ENCODE results near the gene FAM186B. TPM values are rescaled to one million over a fixed set of nuclear protein-coding genes. Genes with fewer than 3 reads are reported as not detected.
"Not testable (repeated sequence)": the region's sequence is repeated elsewhere in the genome, so short reads cannot be mapped to it uniquely, and the experiment has no call there.

The FAM186B gene, protein sequence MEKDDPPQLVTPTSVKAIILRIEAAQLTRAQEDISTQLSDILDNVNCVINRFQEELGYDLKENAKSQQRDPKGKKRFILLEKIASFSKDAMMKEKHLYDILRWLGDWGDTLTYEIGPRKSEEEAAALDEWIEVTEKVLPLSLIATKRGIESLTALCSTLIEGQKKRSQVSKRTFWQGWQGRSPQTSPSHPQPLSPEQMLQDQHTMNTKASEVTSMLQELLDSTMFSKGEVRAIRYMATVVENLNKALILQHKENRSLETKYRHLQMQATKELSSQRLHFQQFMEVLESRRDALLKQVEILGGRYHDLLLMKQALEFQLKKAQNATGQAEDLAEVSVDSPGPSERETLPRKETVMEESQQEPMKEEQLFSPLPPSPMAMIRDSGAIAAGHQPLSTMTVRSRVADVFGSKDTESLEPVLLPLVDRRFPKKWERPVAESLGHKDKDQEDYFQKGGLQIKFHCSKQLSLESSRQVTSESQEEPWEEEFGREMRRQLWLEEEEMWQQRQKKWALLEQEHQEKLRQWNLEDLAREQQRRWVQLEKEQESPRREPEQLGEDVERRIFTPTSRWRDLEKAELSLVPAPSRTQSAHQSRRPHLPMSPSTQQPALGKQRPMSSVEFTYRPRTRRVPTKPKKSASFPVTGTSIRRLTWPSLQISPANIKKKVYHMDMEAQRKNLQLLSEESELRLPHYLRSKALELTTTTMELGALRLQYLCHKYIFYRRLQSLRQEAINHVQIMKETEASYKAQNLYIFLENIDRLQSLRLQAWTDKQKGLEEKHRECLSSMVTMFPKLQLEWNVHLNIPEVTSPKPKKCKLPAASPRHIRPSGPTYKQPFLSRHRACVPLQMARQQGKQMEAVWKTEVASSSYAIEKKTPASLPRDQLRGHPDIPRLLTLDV
- under 1 TPM; 0.23 to 0.78 (median 0.48) TPM for total RNA-seq
- polyA plus RNA-seq = under 1 TPM; 0.17 to 0.30 TPM
- long read RNA-seq, donor 1 = 0 reads
- long read RNA-seq, donor 2, partial matches to known transcripts = 0 of 1 reads
- long read RNA-seq, donor 2, other reads (novel, unspliced or antisense) = 1 of 1 reads
- long read RNA-seq, donor 3 = 0 reads

DNA sequence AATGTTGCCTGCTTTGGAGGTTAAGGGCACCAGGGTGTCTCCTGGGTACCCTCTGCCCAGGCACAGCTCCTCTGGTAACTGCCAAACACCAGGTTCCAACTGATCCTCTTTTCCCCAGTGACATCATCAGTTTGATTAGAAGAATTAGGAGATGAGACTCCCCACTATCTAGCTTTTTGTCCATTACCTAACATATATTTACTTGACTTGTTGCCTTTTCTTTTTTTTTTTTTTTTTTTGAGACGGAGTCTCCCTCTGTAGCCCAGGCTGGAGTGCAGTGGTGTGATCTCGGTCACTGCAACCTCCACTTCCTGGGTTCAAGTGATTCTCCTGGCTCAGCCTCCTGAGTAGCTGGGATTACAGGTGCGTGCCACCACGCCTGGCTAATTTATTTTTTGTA is at the start of gene FAM186B:
TSS of gene FAM186B (minus strand) at position 101 of the 400 bp plus-strand sequence. CDS start 162 bp downstream, outside the sequence.
- H3K4me3 ChIP-seq; H3K36me3 ChIP-seq; H3K27me3 ChIP-seq; ATAC-seq; intact Hi-C loops (cut with DNase I); H3K4me1 ChIP-seq; H3K27ac ChIP-seq; DNase-seq; H3K9me3 ChIP-seq: not testable (repeated sequence)
- 93 to 98% (median 95%) methylated on average over 4 of the region's 4 CpGs for WGBS, 4 donors

DNA sequence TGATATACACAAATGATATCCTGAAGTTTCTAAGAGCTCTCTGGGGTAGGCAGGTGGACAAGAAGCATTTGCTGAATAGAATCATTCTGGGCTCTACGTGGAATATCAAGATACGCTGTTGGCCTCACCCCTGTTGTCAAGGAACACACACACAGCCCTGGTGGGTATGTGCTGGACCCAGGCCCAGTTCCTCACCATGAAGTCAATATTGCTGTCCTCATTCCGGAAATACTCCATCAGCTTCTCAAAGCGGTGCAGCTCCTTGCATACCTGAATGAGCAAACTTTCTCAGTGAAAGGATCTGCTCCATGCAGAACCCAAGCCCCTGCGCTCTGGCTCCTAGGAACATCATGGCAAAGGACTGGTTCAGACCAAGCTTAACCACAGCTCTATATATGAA is 49.3 kb upstream of the FAM186B start:
- no peak for TF ChIP-seq POLR2A (IDR thresholded peaks at IDR 0.05)
- Histone ChIP-seq H3K4me3 (no peak overlapping the region), H3K36me3 (peaks cover 0 to 98% (median 81%) of the 10 kb centered on the region in 9 donors), H3K27ac (peak overlapping the region in 9 of 12 donors; percentile 43 to 86 (median 69)), H3K27me3 (no peaks in the 10 kb centered on the region), H3K4me1 (peaks cover 0 to 56% (median 33%) of the 10 kb centered on the region in 12 donors), H3K9me3 (no peaks in the 10 kb centered on the region)
- DNase-seq = peak in 1 of 5 donors; percentile 12
- no peak for ATAC-seq
- 57 to 80% (median 79%) methylated on average over 5 of the region's 5 CpGs for WGBS, 4 donors
- intact Hi-C loops (cut with DNase I) = no loop called here

DNA sequence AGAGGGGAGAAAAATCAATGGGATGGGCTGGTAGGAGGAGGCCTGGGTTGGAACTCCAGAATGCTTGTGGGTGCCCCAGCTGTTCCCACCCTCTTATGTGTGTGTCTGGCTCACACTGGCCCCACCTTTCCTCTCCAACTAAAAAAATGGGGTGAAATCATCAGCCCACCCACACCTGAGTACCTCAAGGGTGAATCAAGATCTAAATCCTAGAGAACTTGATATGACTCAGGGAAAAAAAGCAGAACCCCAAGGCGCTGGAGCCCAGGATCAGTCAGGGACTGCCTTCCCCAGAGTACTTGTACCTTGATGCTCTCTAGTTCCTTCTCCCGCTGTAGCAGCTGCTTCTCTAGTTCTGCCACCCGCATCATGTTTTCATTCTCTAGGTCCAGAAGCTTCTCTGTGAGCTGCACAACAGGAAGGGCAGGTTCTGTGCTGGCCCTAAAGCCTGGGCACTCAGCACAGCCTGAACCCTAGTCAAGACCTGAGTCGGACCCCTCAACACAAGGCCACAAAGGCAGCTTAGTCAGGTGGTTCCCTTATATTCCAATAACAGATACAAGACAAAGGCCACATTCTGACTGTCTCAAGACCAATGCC is 47.6 kb upstream of the FAM186B start:
- Histone ChIP-seq H3K27ac (no peak overlapping the region), H3K27me3 (no peaks in the 10 kb centered on the region), H3K4me3 (no peak overlapping the region), H3K9me3 (no peaks in the 10 kb centered on the region), H3K36me3 (peaks cover 0 to 99% (median 86%) of the 10 kb centered on the region in 9 donors), H3K4me1 (peaks cover 0 to 57% (median 34%) of the 10 kb centered on the region in 12 donors)
- WGBS, 4 donors = 90 to 96% (median 95%) methylated on average over 4 of the region's 4 CpGs
- TF ChIP-seq, protein P1, sequence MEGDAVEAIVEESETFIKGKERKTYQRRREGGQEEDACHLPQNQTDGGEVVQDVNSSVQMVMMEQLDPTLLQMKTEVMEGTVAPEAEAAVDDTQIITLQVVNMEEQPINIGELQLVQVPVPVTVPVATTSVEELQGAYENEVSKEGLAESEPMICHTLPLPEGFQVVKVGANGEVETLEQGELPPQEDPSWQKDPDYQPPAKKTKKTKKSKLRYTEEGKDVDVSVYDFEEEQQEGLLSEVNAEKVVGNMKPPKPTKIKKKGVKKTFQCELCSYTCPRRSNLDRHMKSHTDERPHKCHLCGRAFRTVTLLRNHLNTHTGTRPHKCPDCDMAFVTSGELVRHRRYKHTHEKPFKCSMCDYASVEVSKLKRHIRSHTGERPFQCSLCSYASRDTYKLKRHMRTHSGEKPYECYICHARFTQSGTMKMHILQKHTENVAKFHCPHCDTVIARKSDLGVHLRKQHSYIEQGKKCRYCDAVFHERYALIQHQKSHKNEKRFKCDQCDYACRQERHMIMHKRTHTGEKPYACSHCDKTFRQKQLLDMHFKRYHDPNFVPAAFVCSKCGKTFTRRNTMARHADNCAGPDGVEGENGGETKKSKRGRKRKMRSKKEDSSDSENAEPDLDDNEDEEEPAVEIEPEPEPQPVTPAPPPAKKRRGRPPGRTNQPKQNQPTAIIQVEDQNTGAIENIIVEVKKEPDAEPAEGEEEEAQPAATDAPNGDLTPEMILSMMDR (IDR thresholded peaks at IDR 0.05) = no peak
- TF ChIP-seq POLR2A (IDR thresholded peaks at IDR 0.05) = no peak
- ATAC-seq (no peak), DNase-seq (peak in 1 of 5 donors; percentile 16)
- intact Hi-C loops (cut with DNase I) = no loop called here

DNA sequence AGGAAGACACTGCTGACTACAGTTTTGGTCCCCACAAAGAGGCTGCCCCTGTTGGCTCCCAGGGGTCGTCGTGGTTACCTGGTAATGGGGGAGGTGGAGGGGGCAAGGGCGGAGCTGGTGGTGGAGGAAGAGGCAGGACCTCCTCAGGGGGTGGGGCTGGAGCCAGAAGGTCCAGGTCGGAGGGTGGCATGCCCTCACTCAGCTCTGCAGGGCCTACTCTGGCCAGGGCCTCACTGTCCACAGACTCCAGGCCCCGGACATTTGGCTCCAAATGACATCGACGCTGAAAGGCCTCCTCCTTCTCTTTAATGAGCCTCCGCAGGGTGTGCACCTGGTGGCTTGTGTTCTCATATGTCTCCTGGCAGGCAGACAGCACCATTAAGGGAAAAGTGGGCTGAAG is 46.4 kb upstream of the FAM186B start:
- H3K36me3 ChIP-seq = peaks cover 0 to 98% (median 80%) of the 10 kb centered on the region in 9 donors
- H3K27me3 ChIP-seq = no peaks in the 10 kb centered on the region
- H3K4me1 ChIP-seq = peaks cover 0 to 57% (median 36%) of the 10 kb centered on the region in 12 donors
- DNase-seq (no peak), ATAC-seq (no peak)
- no peak overlapping the region for H3K27ac ChIP-seq
- no peak for TF ChIP-seq POLR2A (IDR thresholded peaks at IDR 0.05)
- TF ChIP-seq, protein P1 (IDR thresholded peaks at IDR 0.05) = no peak
- intact Hi-C loops (cut with DNase I) = no loop called here
- H3K4me3 ChIP-seq = no peak overlapping the region
- 72 to 83% (median 81%) methylated on average over 8 of the region's 8 CpGs for WGBS, 4 donors
- H3K9me3 ChIP-seq = no peaks in the 10 kb centered on the region

Data from heart left ventricle (tissue), 16 donors.